HG02678 (cell line): ENCODE results near the gene PROK1.

Experiments
- ATAC-seq: cut with Tn5 transposase; IDR thresholded peaks from one replicate; pipeline ENCODE4 v1.9.1; 2021; ENCODE audit warnings: mild to moderate bottlenecking, moderate library complexity; ENCODE audit not compliant: unreplicated experiment

Gene PROK1

GRCh38 chr1:110485725-110486124 lies 34.8 kb downstream of the PROK1 start:
- no peak for ATAC-seq

GRCh38 chr1:110487726-110488125 lies 36.8 kb downstream of the PROK1 start:
- ATAC-seq, result no peak

- ATAC-seq, result no peak
Measured at GRCh38 chr1:110488161-110488560, 37.2 kb downstream of the PROK1 start.

GRCh38 chr1:110488867-110489266 lies 37.9 kb downstream of the PROK1 start:
- no peak for ATAC-seq

GRCh38 chr1:110489406-110489805 lies 38.5 kb downstream of the PROK1 start:
- no peak for ATAC-seq

GRCh38 chr1:110489973-110490542 lies 39.1 kb downstream of the PROK1 start:
- ATAC-seq, result no peak

- no peak for ATAC-seq
Measured at GRCh38 chr1:110490791-110491451, 40.0 kb downstream of the PROK1 start.

- ATAC-seq, result no peak
Measured at GRCh38 chr1:110492573-110492972, 41.6 kb downstream of the PROK1 start.

- ATAC-seq, result no peak
Measured at GRCh38 chr1:110493059-110493699, 42.2 kb downstream of the PROK1 start.

GRCh38 chr1:110494036-110494435 lies 43.1 kb downstream of the PROK1 start:
- no peak for ATAC-seq

GRCh38 chr1:110494522-110495406 lies 43.8 kb downstream of the PROK1 start:
- no peak for ATAC-seq

GRCh38 chr1:110495926-110496600 lies 45.1 kb downstream of the PROK1 start:
- ATAC-seq, result no peak

GRCh38 chr1:110498270-110498669 lies 47.3 kb downstream of the PROK1 start:
- ATAC-seq, result no peak

- no peak for ATAC-seq
Measured at GRCh38 chr1:110501488-110502132, 50.7 kb downstream of the PROK1 start.

- ATAC-seq, result no peak
Measured at GRCh38 chr1:110502402-110503151, 51.6 kb downstream of the PROK1 start.

GRCh38 chr1:110503471-110503870 lies 52.5 kb downstream of the PROK1 start:
- no peak for ATAC-seq

- ATAC-seq, result no peak
Measured at GRCh38 chr1:110504226-110504625, 53.3 kb downstream of the PROK1 start.

- no peak for ATAC-seq
Measured at GRCh38 chr1:110505596-110505995, 54.6 kb downstream of the PROK1 start.

GRCh38 chr1:110506541-110506940 lies 55.6 kb downstream of the PROK1 start:
- no peak for ATAC-seq
